Measurements from ENCODE around the gene SCPEP1. TPM values are rescaled to one million over a fixed set of nuclear protein-coding genes. Genes with fewer than 3 reads are reported as not detected.
A peak's percentile ranks its signal among the peaks of the same experiment; 100 is the strongest.

The SCPEP1 gene
- total RNA-seq, 2 experiments from 2014 or later: 25.0 to 27.1 TPM

GRCh38 chr17:57038486-57038885 lies 60.6 kb downstream of the SCPEP1 start:
- Mint-ChIP-seq H3K36me3 (ENCODE audit: low read depth) (no peaks in the 10 kb centered on the region), H3K4me1 (no peaks in the 10 kb centered on the region), H3K4me3 (no peak overlapping the region), H3K27me3 (peaks cover 54% of the 10 kb centered on the region), H3K9me3 (no peaks in the 10 kb centered on the region), H3K27ac (no peak overlapping the region)
- ChIA-PET POLR2A (no interaction called here), CTCF (no interaction called here)
- DNase-seq: no peak

- POLR2A ChIA-PET: no interaction called here
- DNase-seq: no peak
- Mint-ChIP-seq H3K4me1 (peaks cover 6% of the 10 kb centered on the region), H3K36me3 (ENCODE audit: low read depth) (no peaks in the 10 kb centered on the region), H3K27ac (no peak overlapping the region), H3K4me3 (no peak overlapping the region), H3K27me3 (peaks cover 64% of the 10 kb centered on the region), H3K9me3 (no peaks in the 10 kb centered on the region)
- CTCF ChIA-PET: no interaction called here
These were observed 62.6 kb downstream of the SCPEP1 start for GRCh38 chr17:57040571-57040970.

- H3K9me3 Mint-ChIP-seq: no peaks in the 10 kb centered on the region
- peaks cover 68% of the 10 kb centered on the region for H3K27me3 Mint-ChIP-seq
- H3K4me3 Mint-ChIP-seq: no peak overlapping the region
- H3K27ac Mint-ChIP-seq: no peak overlapping the region
- H3K36me3 Mint-ChIP-seq (ENCODE audit: low read depth): no peaks in the 10 kb centered on the region
- DNase-seq: no peak
- peaks cover 20% of the 10 kb centered on the region for H3K4me1 Mint-ChIP-seq
- CTCF ChIA-PET: no interaction called here
- POLR2A ChIA-PET: no interaction called here
These were observed 65.3 kb downstream of the SCPEP1 start for GRCh38 chr17:57043276-57043675.

DNA sequence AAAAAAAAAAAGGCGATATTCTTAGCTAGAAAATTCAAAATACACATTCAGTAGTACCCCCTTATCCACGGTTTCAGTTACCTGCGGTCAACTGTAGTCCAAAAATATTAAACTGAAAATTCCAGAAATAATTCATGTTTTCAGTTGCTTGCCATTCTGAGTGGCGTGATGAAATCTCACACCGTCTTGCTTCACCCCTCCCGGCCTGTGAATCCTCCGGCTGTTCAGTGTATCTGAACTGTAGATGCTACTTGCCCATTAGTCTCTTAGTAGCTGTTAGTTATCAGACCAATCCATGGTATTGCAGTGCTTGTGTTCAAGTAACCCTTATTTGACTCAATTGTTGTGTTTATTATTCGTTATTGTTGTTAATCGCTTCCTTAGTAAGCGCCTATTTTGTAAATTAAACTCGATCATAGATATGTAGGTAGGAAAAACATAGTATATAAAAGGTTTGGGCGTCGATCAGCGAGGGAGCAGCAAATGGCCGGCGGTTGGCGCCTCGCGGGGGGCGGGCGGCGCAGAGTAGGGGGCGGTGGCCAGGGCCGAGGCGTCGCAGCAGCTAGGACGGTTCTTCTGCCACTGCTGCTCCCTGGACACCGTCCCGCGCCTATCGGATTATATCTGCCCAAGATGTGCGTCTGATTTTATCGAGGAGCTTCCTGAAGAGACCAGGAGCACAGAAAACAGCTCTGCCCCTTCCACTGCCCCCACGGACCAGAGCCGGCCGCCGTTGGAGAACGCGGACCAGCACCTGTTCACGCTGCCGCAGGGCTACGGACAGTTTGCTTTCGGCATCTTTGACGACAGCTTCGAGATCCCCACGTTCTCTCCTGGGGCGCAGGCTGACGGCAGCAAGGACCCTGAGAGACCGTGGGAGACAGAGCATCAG lies 67.3 kb downstream of the SCPEP1 start:
- no peak overlapping the region for H3K27ac Mint-ChIP-seq
- H3K27me3 Mint-ChIP-seq: peaks cover 59% of the 10 kb centered on the region
- ChIA-PET POLR2A (interaction anchor here (0.9 kb wide), 1 partner anchor 39 kb away, joined by 3 read pairs; the partner anchor contains the start of gene AKAP1), CTCF (no interaction called here)
- no peak overlapping the region for H3K4me3 Mint-ChIP-seq
- H3K9me3 Mint-ChIP-seq: no peaks in the 10 kb centered on the region
- no peaks in the 10 kb centered on the region for H3K36me3 Mint-ChIP-seq (ENCODE audit: low read depth)
- H3K4me1 Mint-ChIP-seq: peaks cover 20% of the 10 kb centered on the region
- DNase-seq: no peak

GRCh38 chr17:57045868-57046704 lies 68.2 kb downstream of the SCPEP1 start:
- ChIA-PET POLR2A (interaction anchor here (0.9 kb wide), 1 partner anchor 39 kb away, joined by 3 read pairs; the partner anchor contains the start of gene AKAP1), CTCF (interaction anchor here (0.8 kb wide), 1 partner anchor 14 kb away, joined by 3 read pairs; no protein-coding TSS in a partner anchor)
- Mint-ChIP-seq H3K9me3 (no peaks in the 10 kb centered on the region), H3K36me3 (ENCODE audit: low read depth) (no peaks in the 10 kb centered on the region), H3K27me3 (peaks cover 57% of the 10 kb centered on the region), H3K27ac (no peak overlapping the region), H3K4me1 (peaks cover 20% of the 10 kb centered on the region), H3K4me3 (peak overlapping the region; percentile 41)
- DNase-seq: peak; percentile 20

GRCh38 chr17:57046749-57047148 lies 68.8 kb downstream of the SCPEP1 start:
- Mint-ChIP-seq H3K27me3 (peaks cover 51% of the 10 kb centered on the region), H3K27ac (no peak overlapping the region), H3K9me3 (no peaks in the 10 kb centered on the region), H3K4me3 (no peak overlapping the region), H3K4me1 (peaks cover 20% of the 10 kb centered on the region), H3K36me3 (ENCODE audit: low read depth) (no peaks in the 10 kb centered on the region)
- ChIA-PET POLR2A (no interaction called here), CTCF (interaction anchor here (0.8 kb wide), 1 partner anchor 14 kb away, joined by 3 read pairs; no protein-coding TSS in a partner anchor)
- no peak for DNase-seq

DNA sequence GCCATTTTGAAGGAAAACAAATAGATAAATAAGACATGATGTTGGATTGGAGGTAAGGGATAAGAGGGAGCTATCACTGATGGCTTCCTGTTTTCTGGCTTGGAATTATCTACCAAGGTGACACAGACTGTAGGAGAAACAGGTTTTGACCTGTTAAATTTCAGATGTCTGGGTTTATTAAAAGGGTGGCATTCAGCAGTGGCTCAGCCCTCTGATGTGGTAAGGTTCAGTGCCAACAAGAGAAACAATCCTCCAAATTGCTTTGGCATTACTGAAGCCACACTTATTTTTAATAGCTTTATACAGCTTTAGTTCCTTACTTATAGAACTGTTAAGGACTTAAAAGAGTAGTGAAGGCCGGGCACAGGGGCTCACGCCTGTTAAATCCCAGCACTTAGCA lies 70.2 kb downstream of the SCPEP1 start:
- H3K9me3 Mint-ChIP-seq: no peaks in the 10 kb centered on the region
- no peaks in the 10 kb centered on the region for H3K36me3 Mint-ChIP-seq (ENCODE audit: low read depth)
- no peak overlapping the region for H3K27ac Mint-ChIP-seq
- peaks cover 20% of the 10 kb centered on the region for H3K4me1 Mint-ChIP-seq
- peaks cover 47% of the 10 kb centered on the region for H3K27me3 Mint-ChIP-seq
- H3K4me3 Mint-ChIP-seq: no peak overlapping the region
- POLR2A ChIA-PET: no interaction called here
- CTCF ChIA-PET: no interaction called here
- DNase-seq: no peak

DNA sequence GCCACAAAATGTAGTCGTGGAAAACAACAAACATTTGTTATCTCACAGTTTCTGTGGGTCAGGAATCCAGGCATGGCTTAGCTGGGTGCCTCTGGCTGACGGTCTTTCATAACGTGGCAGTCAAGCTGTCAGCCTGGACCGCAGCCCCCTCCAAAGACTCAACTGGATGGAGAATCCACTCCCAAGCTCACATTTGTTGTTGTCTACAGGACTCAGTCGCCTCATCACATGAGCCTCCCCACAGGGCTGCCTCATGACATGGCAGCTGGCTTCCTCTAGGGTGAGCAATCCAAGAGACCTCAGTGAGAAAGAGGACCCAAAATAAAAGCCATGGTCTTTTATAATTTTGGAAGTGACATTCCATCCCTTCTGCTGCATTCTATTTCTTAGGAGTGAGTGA lies 72.4 kb downstream of the SCPEP1 start:
- no peaks in the 10 kb centered on the region for H3K9me3 Mint-ChIP-seq
- DNase-seq: no peak
- H3K27ac Mint-ChIP-seq: no peak overlapping the region
- POLR2A ChIA-PET: no interaction called here
- peaks cover 19% of the 10 kb centered on the region for H3K4me1 Mint-ChIP-seq
- CTCF ChIA-PET: no interaction called here
- peaks cover 32% of the 10 kb centered on the region for H3K27me3 Mint-ChIP-seq
- no peak overlapping the region for H3K4me3 Mint-ChIP-seq
- H3K36me3 Mint-ChIP-seq (ENCODE audit: low read depth): no peaks in the 10 kb centered on the region

DNA sequence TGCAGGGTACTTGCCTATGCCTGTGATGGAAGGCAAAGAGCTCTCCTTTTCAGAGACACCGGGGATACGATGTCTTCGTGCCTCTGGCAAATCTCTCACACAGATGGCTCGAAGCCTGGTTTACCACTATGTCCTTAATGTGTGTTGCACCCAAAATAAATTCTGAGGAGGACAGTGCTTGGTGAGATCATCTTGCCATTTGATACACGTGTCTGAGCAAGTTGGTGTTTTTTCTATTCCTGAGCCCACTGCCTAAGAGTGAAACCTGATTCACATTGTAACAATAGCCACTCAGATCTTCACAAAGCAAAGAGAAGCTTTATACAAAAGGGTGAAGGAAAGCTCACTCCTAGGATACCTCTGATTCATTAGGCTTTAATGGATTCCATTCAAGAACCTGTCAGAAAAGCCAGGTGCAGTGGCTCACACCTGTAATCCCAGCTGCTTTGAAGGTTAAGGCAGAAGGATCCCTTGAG lies 74.0 kb downstream of the SCPEP1 start:
- H3K27ac Mint-ChIP-seq: no peak overlapping the region
- H3K27me3 Mint-ChIP-seq: peaks cover 19% of the 10 kb centered on the region
- H3K4me3 Mint-ChIP-seq: no peak overlapping the region
- no peaks in the 10 kb centered on the region for H3K9me3 Mint-ChIP-seq
- no peak for DNase-seq
- peaks cover 9% of the 10 kb centered on the region for H3K4me1 Mint-ChIP-seq
- ChIA-PET POLR2A (no interaction called here), CTCF (no interaction called here)
- no peaks in the 10 kb centered on the region for H3K36me3 Mint-ChIP-seq (ENCODE audit: low read depth)

Other genes starting within 250 kb of the SCPEP1 start
- gene C17orf67, start 144.2 kb upstream of the SCPEP1 start, total RNA-seq: 1 to 10 TPM; 4.1 to 4.2 TPM
- gene DGKE, start 144.0 kb upstream of the SCPEP1 start, total RNA-seq: 10 to 100 TPM; 34.2 to 35.7 TPM
- 100 to 1,000 TPM; 180 to 181 TPM for gene TRIM25, start 64.1 kb upstream of the SCPEP1 start, total RNA-seq
- 10 to 100 TPM; 16.2 to 17.2 TPM for gene COIL, start 17.1 kb upstream of the SCPEP1 start, total RNA-seq
- 10 to 100 TPM; 19.9 to 22.4 TPM for gene AKAP1, start 107.1 kb downstream of the SCPEP1 start, total RNA-seq